C4-2B (cell line): ENCODE results near the gene COBL.

Source experiments
- H3K27ac ChIP-seq: fragments of 450-650 bp; 2 replicates; pipeline ENCODE4 v1.5.1; 2017
- ZFX ChIP-seq: fragments of 450-650 bp; IDR thresholded peaks from 2 replicates; pipeline ENCODE4 v1.6.1; 2017
- TF ChIP-seq, protein P1 (sequence below): fragments of 450-650 bp; conservative IDR thresholded peaks from 2 replicates; pipeline ENCODE4 v1.5.1; 2017; ENCODE audit warnings: mild to moderate bottlenecking

COBL gene

GRCh38 chr7:51279391-51280023 lies 37.1 kb downstream of the COBL start:
- H3K27ac ChIP-seq = no peak overlapping the region

GRCh38 chr7:51278797-51279196 lies 37.8 kb downstream of the COBL start:
- TF ChIP-seq, protein P1, sequence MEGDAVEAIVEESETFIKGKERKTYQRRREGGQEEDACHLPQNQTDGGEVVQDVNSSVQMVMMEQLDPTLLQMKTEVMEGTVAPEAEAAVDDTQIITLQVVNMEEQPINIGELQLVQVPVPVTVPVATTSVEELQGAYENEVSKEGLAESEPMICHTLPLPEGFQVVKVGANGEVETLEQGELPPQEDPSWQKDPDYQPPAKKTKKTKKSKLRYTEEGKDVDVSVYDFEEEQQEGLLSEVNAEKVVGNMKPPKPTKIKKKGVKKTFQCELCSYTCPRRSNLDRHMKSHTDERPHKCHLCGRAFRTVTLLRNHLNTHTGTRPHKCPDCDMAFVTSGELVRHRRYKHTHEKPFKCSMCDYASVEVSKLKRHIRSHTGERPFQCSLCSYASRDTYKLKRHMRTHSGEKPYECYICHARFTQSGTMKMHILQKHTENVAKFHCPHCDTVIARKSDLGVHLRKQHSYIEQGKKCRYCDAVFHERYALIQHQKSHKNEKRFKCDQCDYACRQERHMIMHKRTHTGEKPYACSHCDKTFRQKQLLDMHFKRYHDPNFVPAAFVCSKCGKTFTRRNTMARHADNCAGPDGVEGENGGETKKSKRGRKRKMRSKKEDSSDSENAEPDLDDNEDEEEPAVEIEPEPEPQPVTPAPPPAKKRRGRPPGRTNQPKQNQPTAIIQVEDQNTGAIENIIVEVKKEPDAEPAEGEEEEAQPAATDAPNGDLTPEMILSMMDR = no peak
- TF ChIP-seq ZFX = no peak

More at GRCh38 chr7:51279391-51280023, 37.1 kb downstream of the COBL start:
- no peak for TF ChIP-seq ZFX
- TF ChIP-seq, protein P1 = no peak

GRCh38 chr7:51276967-51277366 lies 39.6 kb downstream of the COBL start:
- H3K27ac ChIP-seq = no peak overlapping the region
- TF ChIP-seq, protein P1 = no peak
- TF ChIP-seq ZFX = no peak

More at GRCh38 chr7:51278797-51279196, 37.8 kb downstream of the COBL start:
- H3K27ac ChIP-seq = no peak overlapping the region

- H3K27ac ChIP-seq = no peak overlapping the region
- TF ChIP-seq, protein P1 = no peak
Measured at GRCh38 chr7:51276091-51276605, 40.5 kb downstream of the COBL start.

DNA sequence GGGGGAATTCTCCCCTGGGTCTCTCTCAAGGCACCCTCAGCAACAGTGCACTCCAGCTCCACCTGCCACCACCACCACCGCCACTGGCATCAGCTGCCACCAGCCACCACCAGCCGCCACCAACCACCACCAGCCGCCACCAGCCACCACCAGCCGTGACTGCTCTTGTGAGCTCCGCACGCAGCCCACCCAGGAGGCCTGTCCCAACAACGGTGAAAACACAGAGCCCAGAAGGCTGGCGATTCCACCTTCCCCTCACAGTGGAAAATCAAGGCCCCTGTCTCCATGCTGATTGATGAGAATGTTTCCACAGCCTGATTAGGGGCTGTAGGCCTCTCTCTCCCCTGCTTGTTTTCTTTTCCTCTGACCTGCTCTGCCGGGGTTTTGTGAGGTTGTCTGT lies 41.1 kb downstream of the COBL start:
- no peak overlapping the region for H3K27ac ChIP-seq
- no peak for TF ChIP-seq ZFX
- TF ChIP-seq, protein P1 = no peak

GRCh38 chr7:51274955-51275354 lies 41.7 kb downstream of the COBL start:
- H3K27ac ChIP-seq = no peak overlapping the region
- no peak for TF ChIP-seq ZFX
- TF ChIP-seq, protein P1 = no peak

DNA sequence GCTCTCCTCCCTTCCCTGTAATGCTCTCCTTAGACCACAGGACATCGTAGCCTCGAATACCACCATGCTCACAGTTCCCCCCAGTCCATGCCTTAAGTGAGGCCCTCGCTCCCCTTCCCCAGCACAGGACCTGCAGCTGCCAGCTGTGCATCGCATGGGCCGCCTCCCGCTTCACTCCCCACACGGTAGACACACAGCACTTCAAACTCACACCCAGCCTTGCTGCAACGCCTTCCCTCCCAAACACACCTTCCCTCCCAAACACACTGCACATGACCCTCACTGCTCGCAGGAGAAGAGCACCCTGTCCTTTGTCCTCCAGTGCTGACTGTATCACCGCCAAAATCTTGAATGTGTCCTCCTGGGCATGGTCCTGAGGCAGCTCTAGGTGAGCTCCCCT lies 42.6 kb downstream of the COBL start:
- no peak overlapping the region for H3K27ac ChIP-seq
- TF ChIP-seq, protein P1 = no peak
- no peak for TF ChIP-seq ZFX
